ENCODE data around the gene MSMP. TPM values are rescaled to one million over a fixed set of nuclear protein-coding genes. Genes with fewer than 3 reads are reported as not detected.

MSMP gene
- total and polyA plus RNA-seq, 10 of the 15 experiments (the other 5 are each of a cell fraction or from before 2014, with no cell fraction given), result 0.33 to 2.4 (median 0.86) TPM; not detected in 4

DNA sequence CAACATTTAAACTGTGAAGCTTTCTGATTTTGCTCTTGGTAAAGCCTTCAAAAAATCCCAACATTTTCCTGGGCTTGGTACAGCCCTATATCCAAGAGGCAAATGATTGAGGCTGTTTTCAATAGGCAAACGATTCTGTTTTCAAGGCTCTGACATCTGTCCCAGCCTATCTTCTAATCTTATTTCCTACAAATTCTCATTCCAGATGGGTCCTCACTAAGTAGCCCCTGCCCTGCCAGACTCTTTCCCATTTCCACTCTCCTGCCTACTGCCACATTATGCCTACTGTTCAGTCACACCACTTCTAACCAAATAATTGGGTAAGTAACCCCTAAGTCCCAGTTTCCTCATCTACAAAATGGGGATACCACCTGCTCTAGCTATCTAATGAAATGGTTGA lies 8.5 kb downstream of the MSMP start:
- TF ChIP-seq, protein P1, sequence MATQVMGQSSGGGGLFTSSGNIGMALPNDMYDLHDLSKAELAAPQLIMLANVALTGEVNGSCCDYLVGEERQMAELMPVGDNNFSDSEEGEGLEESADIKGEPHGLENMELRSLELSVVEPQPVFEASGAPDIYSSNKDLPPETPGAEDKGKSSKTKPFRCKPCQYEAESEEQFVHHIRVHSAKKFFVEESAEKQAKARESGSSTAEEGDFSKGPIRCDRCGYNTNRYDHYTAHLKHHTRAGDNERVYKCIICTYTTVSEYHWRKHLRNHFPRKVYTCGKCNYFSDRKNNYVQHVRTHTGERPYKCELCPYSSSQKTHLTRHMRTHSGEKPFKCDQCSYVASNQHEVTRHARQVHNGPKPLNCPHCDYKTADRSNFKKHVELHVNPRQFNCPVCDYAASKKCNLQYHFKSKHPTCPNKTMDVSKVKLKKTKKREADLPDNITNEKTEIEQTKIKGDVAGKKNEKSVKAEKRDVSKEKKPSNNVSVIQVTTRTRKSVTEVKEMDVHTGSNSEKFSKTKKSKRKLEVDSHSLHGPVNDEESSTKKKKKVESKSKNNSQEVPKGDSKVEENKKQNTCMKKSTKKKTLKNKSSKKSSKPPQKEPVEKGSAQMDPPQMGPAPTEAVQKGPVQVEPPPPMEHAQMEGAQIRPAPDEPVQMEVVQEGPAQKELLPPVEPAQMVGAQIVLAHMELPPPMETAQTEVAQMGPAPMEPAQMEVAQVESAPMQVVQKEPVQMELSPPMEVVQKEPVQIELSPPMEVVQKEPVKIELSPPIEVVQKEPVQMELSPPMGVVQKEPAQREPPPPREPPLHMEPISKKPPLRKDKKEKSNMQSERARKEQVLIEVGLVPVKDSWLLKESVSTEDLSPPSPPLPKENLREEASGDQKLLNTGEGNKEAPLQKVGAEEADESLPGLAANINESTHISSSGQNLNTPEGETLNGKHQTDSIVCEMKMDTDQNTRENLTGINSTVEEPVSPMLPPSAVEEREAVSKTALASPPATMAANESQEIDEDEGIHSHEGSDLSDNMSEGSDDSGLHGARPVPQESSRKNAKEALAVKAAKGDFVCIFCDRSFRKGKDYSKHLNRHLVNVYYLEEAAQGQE (IDR thresholded peaks at IDR 0.05; ENCODE audit: low read depth, low read length), result no peak
- intact Hi-C loops (cut with micrococcal nuclease; ENCODE audit: unreplicated experiment), result no loop called here

More for the DNA sequence above, 8.5 kb downstream of the MSMP start:
- H3K79me2 ChIP-seq (ENCODE audit: control insufficient read depth, insufficient read depth, low read length), result peaks cover 51% of the 10 kb centered on the region
- DNase-seq (ENCODE audit: low read depth, low spot score) (no peak), ATAC-seq (no peak), FAIRE-seq (no peak)
- peak overlapping the region; percentile 99 for H3K4me3 ChIP-seq
- ChIA-PET SMC1A (ENCODE audit: uncharacterized antibody, unreplicated experiment) (interaction anchor here (1.1 to 1.8 kb wide), 4 partner anchors 10 to 137 kb away, joined by 5 to 8 read pairs (median 6); no protein-coding TSS in a partner anchor), POLR2A (interaction anchor here (0.5 to 6.2 kb wide), 7 partner anchors 10 to 254 kb away, joined by 3 to 70 read pairs (median 5); partner anchors contain the start of genes CREB3 and TLN1), CTCF (interaction anchor here (0.7 to 9.5 kb wide), 11 partner anchors 10 to 136 kb away, joined by 3 to 147 read pairs (median 5); partner anchors contain the start of genes CCDC107, CREB3, RMRP and TLN1), RAD21 (ENCODE audit: unreplicated experiment) (interaction anchor here (0.6 to 5.0 kb wide), 4 partner anchors 16 to 80 kb away, joined by 3 to 74 read pairs (median 6); partner anchors contain the start of genes CREB3 and TLN1)
- H3K27ac ChIP-seq (ENCODE audit: control insufficient read depth, insufficient read depth), result no peak overlapping the region
- WGBS (ENCODE audit: insufficient coverage, insufficient replicate concordance, low lambda C conversion rate, missing lambda C conversion rate), result 36% methylated on average over 1 of the region's 1 CpG
- no peaks in the 10 kb centered on the region; the same call in 1 of the 2 replicates for H4K20me1 ChIP-seq (ENCODE audit: control insufficient read depth, insufficient read depth)
- peaks cover 6 to 20% of the 10 kb centered on the region in 2 experiments for H3K36me3 ChIP-seq (ENCODE audit: control insufficient read depth in 2 of 2, insufficient read depth in 2 of 2, low read length in 1 of 2)
- peaks cover 4% of the 10 kb centered on the region for H3K4me1 ChIP-seq (ENCODE audit: control insufficient read depth, insufficient read depth, low read length)
- H2AFZ ChIP-seq (ENCODE audit: control insufficient read depth, low read depth, low read length), result no peak overlapping the region
- no peaks in the 10 kb centered on the region for H3K9me3 ChIP-seq (replicated peaks; ENCODE audit: control insufficient read depth, insufficient read depth, low read length)
- H3K27me3 ChIP-seq (replicated peaks in 1 of 2; ENCODE audit: control insufficient read depth in 2 of 2, insufficient read depth in 2 of 2, low read length in 1 of 2), result no peaks in the 10 kb centered on the region
- in situ Hi-C loops (cut with MboI), result no loop called here
- H3K9ac ChIP-seq (ENCODE audit: control insufficient read depth, insufficient read depth, low read length), result no peak overlapping the region
- TSS peak; percentile 25 for BruUV-seq (replicated peaks)
- peak overlapping the region; percentile 91 for H3K4me2 ChIP-seq (ENCODE audit: control insufficient read depth, insufficient read depth)

Measured in GM12878 (cell line).